ENCODE data around the gene SORBS1.
A peak's percentile ranks its signal among the peaks of the same experiment; 100 is the strongest.

SORBS1 gene

GRCh38 chr10:95289921-95290421 lies 271.2 kb downstream of the SORBS1 start:
- peak; percentile 50 for DNase-seq (ENCODE audit: low spot score)

GRCh38 chr10:95289003-95289920 lies 271.9 kb downstream of the SORBS1 start:
- peak; percentile 66 for DNase-seq (ENCODE audit: low spot score)

DNA sequence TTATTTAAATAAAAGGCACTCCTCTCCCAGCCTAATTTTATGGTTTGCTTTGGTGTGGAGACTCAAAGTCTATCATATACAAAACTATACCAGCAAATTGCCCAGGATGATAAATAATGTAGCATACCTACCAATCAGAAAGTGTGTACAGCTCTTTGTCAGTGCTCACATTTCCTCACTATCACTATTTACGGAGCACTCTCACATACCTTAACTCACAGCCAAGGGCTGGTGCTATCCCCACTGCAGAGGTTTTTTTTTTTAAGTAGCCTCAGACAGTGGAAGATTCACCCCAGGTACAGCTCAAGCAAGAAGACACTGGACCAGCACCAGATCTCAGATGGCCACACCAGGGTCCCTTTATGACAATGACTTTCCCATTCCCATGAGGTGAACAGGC lies 272.9 kb downstream of the SORBS1 start:
- no peak for DNase-seq (ENCODE audit: low spot score)

DNA sequence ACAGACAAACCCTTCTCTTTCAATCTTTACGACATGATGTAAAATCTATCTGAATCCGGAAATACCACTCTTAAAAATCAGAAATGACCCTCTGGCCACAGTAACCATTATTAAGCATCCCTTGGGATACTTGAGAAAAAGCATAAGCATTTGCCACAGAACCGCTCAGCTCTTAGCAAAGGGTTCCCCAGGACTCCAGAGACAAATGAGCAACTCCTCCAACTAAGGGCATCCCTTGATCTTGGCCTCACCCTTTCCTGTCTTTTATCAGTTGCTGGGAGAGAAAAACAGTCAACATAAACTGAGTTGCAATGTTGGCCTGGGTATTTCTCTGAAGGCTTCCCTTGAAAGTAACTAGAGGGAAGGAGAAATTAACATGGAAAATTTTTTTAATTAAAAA lies 273.9 kb downstream of the SORBS1 start:
- DNase-seq (ENCODE audit: low spot score): no peak

DNA sequence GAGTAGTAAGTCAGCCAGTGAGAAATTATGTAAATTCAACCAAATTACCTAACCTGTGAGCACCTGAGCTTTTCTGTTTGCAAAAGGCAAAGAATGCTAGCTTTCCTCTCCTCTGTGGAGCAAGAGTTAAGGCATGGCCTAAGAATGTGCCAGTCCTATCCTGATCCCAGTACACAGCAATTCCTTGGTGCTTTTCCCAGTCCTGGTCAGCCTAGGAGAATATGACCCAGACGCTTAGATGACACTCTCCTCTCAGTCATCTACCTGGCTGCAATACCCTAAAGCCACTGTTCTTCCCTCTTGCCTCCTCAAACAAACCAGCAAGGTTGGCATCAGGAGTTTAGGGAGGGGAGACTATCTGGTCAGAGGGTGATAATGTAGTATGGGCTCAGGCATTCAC lies 274.5 kb downstream of the SORBS1 start:
- DNase-seq (ENCODE audit: low spot score): no peak

DNA sequence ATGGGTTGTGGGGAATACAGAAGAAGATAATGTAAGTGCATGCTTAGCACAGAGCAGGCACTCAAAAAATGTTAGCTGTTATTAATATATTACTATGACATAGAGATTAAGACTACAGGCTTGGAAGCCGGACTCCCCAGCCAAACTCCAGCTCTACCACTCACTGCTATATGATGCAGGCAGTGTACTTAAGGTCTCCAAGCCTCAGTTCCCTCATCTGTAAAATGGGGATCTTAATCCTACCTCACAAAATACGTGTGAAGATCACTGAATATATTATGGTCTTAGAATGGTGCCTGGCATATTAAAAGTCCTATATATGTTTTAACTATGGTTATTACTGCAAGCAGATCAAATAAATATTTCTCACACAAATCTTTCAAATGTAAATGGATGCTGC lies 275.6 kb downstream of the SORBS1 start:
- DNase-seq (ENCODE audit: low spot score): no peak

DNA sequence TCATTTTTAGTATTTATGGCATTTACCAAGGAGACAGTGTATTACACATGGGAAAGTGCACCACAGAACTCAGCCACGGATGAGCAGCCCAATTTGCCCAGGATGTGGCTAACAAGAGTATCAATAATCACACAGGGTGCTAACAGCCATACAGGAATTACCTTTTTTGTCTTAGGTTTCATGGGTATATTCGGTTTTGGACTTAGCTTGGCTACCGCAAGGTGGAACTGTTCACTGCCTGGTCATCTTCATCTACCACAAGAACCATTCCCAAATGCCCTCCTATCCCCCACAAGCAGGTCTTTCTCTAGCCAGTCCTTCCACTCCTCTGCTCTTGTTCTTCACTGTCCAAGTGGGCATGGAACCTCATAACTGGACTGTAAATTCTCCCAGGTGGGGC lies 276.4 kb downstream of the SORBS1 start:
- no peak for DNase-seq (ENCODE audit: low spot score)

DNA sequence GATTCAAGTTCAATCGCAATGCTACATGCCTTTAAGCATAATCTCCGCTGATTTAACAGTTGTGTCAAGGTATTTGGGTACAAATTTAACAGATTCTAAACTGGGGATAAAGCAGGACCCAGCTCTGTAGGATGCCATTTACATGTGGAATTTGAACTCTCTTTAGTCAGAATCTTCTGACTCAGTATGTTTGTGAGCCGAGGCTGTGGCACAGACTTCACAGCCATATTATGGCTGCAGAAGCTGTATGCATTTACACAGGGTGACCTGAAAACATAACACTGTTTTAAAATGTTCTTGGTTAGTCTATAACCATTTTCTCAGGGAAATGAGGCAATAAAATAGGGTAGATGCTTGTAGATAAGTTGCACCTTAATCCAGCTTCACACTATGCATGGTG lies 279.1 kb downstream of the SORBS1 start:
- no peak for DNase-seq (ENCODE audit: low spot score)

DNA sequence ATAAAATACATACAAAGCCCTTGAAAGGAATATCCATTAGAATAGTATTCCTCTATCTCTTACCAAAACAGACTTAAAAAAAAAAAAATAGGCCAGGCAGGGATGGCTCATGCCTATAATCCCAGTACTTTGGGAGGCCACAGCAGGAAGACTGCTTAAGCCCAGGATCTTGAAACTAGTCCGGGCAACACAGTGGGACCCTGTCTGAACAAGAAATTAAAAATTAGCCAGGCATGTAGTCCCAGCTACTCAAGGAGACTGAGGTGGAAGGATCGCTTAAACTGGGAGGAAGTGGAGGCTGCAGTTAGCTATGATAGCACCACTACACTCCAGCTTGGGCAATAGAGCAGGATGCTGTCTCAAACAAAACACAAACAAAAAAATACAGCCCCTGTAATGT lies 280.0 kb downstream of the SORBS1 start:
- no peak for DNase-seq (ENCODE audit: low spot score)

DNA sequence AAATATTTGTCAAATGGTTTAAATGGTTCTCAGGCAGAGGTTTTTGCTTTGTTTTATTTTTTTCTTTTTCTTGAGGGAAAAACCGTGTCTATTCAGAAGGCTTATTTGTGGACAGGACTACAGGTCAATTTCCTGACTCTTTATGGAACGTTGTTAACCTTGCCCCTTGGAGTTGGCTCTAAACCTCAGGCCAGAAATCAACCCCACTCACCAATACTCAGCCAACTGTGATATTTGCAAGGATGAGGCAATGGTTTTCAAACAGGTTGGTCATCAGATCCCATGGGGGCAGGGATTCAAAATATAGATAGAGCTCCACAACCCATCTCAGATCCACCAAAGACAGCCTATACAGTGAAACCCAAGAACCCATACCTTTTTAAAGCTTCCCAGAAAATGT lies 280.5 kb downstream of the SORBS1 start:
- DNase-seq (ENCODE audit: low spot score): no peak

- DNase-seq (ENCODE audit: low spot score): no peak
Observed at GRCh38 chr10:95279042-95279820, 281.9 kb downstream of the SORBS1 start.

DNA sequence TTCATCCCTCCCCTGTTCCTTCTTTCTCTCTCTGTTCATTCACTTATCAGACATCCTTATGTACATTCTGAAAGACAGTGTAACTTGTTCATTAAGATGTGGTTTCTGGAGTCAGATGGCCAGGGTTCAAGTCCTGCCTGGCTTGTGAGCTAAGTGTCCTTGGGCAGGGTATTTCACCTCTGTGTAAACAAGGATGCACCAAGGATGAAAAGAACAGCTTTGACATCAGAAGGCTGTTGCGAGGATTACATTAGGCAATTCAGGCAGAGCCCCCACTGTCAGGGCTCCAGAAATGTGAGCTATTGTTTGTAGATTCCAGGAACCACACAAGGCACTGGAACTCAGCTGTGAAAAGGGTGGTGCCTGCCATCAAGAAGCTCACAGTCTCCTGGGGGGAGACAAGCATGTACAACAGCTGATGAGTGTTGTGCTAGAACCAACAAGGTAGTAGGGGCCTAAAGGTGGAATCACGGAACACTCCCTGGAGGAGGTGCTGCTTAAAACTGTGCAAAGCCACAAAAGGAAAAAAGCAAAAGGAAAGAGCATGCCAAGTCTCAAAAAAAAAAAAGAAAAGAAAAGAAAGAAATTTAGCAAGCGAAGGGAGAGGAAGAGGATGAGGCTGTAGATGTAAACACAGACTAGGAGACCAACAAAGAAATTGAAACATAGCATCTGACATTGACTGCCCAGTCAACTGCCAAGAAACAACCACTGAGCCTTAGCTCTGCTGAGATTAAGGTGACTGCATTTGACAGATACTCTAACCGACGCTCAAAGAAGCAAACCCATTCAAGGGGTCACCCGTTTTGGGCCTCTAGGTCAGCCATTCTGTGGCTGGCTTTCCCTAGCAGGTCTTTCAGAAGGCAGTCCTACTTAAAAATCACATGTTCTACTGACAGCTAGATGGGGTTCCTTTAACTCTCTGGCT lies 282.8 kb downstream of the SORBS1 start:
- DNase-seq (ENCODE audit: low spot score): no peak

DNA sequence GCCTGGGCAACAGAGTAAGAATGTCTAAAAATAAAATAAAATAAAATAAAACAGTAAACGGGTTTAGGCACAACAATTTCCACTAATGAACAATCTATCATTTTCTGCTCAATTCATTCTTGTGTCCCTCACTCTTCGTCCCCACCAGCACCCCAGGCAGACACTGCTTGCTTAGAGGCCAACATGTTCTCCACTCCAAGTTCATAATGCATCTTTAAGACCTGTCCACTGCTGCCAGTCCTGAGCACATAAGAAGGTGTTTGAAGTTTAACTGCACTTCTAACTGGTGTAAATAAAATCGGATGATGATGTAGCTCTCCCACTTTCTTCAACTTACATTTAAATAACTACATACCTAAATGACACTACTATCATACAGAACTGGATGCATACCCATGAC lies 283.6 kb downstream of the SORBS1 start:
- no peak for DNase-seq (ENCODE audit: low spot score)

DNA sequence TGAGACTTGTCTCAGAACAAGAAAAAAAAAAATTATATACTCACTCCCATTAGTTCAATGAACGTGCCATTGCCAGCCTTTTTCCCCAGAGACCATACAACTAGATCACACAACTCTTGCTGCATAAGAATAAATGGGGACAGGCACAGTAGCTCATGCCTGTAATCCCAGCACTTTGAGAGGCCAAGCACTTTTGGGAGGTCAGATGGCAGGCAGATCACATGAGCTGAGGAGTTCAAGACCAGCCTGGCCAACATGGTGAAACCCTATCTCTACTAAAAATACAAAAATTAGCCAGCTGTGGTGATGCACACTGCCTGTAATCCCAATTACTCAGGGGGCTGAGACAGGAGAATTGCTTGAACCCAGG lies 284.0 kb downstream of the SORBS1 start:
- no peak for DNase-seq (ENCODE audit: low spot score)

GRCh38 chr10:95276367-95277200 lies 284.6 kb downstream of the SORBS1 start:
- no peak for DNase-seq (ENCODE audit: low spot score)

GRCh38 chr10:95275726-95276366 lies 285.3 kb downstream of the SORBS1 start:
- DNase-seq (ENCODE audit: low spot score): no peak

DNA sequence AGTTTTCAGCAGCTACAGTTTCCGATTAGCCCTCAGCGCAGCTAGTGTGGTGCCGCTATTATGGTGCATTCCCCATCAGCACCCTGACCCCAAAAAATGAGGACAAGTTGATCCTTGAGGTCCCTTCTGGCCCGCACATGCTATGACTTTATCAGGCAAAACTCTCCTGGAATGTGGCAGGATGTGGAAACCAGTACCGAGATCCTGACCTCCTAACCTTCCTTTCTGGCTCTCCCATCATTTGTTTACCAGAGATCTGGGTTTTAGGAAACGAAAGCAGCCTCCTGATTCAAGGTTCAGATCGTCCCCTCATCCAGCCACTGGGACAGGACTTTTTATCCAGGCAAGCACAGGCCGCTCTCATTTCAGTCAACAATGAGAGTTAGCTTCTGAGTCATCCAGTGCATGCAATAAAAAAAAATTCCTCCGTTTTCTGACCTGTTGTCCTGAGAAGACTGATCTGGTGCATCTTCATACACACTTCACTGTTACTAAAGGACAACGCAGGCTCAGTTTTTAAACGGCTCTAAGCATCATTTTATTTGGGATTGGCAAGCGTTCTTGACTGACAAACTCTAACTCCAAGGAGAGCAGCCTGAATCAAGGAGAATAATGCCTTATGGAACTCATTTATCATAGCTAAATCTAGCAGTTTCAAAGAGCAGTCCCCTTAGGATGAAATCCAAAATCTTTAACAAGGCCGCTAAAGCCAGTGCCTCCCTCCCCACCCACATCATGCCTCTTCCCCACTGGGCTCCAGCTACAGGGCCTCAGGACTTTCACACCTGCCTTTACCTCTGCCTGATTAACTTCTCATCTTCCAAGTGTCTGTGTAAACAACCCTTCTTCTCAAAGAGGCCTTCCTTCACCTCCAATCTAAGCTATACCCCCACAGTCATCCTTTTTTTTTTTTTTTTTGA lies 287.5 kb downstream of the SORBS1 start:
- DNase-seq (ENCODE audit: low spot score): peak; percentile 38

DNA sequence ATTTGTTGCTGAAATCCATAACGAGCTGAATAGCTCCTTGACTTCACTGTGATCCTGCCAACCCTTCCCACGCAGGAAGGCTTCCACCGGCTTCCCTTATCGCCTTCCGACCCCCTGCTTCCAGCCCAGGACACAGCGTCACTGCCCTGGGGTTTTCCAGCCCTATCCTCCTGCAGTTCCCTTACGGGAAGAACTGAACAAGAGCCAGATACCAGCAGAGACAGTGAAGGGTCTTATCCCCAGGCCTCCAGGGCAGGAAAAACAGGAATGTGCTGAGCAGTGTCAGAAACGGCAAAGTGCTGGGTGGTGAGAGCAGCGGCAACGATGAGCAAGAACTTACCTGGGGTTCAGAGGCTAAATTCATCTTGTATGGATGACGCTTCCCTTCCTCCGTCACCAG lies 292.7 kb downstream of the SORBS1 start:
- no peak for DNase-seq (ENCODE audit: low spot score)

GRCh38 chr10:95267251-95267650 lies 293.9 kb downstream of the SORBS1 start:
- no peak for DNase-seq (ENCODE audit: low spot score)
